ENCODE data around the gene SPOCK3.

The SPOCK3 gene

GRCh38 chr4:167171928-167172327 is 62.4 kb downstream of the SPOCK3 start:
- no peak for DNase-seq

- no peak for DNase-seq
Observed at GRCh38 chr4:167168611-167169010, 65.7 kb downstream of the SPOCK3 start.

DNA sequence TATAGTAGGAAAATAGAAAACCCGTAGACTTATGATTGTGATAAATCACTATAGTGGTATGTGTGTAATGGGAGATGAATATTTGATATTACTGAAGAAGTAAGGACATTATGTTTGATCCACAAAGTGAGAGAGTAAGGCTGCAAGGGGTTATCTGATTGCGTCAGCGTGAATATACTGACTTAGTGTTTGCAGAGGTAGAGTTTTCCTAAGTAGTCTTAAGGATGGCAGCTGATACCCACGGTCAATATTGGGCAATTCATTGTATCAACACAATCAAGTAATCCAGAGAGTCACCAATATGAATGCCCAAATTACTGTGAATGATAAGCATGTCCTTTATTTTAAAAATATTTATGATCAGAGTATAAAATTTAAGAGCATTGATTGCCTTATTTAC is 83.7 kb downstream of the SPOCK3 start:
- DNase-seq = no peak

DNA sequence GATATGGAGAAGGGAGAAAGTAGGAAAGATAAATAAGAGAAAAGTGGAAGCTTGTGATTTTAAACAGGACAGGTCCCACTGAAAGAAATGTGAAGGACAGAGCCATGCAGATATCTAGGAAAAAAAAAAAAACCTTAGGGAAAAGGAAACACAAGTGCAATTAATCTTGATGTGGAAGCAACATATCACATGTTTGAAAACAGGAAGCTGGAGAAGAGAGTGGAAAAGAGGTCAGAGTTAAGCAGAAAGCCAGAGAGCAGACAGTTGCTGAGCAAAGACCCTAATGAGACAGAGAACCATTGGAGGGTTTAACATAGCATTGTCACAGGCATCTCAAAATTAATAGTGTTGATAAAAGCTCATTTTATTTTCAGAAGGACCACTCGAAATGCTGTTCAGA is 89.7 kb downstream of the SPOCK3 start:
- no peak for DNase-seq

DNA sequence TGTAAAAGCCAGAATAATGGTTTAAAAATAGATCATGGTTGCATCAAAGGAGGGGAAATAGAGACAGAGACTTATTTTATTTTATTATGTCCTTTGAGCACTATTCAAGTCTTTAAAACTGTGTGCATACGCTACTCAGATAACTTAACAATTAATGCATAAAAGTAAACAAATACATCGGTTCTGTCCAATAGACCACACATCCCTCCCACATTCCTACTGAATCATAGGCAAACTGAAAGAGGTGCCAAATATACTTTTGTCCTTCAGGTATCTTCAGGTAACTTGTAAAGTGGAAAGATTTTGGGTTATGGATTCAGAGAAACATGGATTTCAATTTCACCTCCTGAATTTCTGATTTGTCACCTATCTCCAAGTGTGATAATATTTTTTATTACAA is 91.3 kb downstream of the SPOCK3 start:
- no peak for DNase-seq

- no peak for DNase-seq
Observed at GRCh38 chr4:167136270-167136669, 98.0 kb downstream of the SPOCK3 start.

- DNase-seq = no peak
Observed at GRCh38 chr4:167129146-167129545, 105.1 kb downstream of the SPOCK3 start.

GRCh38 chr4:167119392-167119791 is 114.9 kb downstream of the SPOCK3 start:
- no peak for DNase-seq

- DNase-seq = no peak
Observed at GRCh38 chr4:167117273-167117672, 117.0 kb downstream of the SPOCK3 start.

- DNase-seq = no peak
Observed at GRCh38 chr4:167114416-167114971, 119.8 kb downstream of the SPOCK3 start.

DNA sequence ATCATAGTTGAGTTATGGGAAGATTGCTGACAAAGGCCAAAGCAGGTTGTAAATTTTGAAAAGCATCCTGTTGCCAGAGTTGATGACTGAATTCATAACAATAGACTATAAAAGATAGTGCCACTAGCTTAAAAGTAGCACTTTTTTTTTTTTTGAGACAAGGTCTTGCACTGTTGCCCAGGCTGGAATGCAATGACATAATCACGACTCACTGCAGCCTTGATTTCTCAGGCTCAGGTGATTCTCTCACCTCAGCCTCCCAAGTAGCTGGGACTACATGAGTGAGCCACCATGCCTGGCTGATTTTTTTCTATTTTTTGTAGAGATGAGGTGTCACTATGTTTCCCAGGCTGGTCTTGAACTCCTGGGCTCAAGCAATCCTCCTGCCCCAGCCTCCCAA is 122.7 kb downstream of the SPOCK3 start:
- no peak for DNase-seq

DNA sequence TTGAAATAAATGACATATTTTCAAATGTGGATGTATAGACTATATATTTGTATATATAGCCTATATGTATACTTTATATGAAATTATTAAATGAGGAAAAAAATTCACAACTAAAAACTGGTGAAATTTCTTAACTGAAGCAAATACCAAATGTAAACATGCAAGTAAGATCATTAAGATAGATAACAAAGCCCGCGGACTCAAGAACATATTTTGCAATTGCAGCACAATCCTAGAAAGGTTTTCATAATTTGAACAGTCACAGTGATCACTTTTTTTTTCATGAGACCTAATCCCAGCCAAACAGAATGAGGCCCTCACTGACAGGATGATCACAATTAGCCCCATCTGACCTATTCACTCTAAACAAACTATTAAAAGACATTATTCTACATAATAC is 123.2 kb downstream of the SPOCK3 start:
- no peak for DNase-seq

DNA sequence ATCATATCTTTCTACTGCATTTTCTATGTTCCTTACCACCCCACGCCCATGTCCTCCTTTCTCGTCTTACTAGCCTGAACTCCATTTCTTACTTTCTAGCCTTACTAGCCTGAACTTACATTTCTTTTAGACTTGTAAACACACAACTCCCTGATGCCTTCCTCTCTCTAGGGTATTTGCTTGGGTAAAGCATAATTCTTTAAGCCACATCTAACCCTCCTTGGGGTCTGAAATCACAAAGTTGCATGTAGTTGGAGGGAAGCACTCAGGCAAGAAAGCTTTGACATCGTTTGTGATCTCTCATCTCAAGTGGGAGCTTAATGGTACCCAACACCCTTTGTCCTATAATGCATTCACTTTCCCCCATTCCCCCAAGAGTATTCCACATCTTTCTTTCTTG is 124.4 kb downstream of the SPOCK3 start:
- DNase-seq = no peak

- no peak for DNase-seq
Observed at GRCh38 chr4:167105857-167106256, 128.4 kb downstream of the SPOCK3 start.

DNA sequence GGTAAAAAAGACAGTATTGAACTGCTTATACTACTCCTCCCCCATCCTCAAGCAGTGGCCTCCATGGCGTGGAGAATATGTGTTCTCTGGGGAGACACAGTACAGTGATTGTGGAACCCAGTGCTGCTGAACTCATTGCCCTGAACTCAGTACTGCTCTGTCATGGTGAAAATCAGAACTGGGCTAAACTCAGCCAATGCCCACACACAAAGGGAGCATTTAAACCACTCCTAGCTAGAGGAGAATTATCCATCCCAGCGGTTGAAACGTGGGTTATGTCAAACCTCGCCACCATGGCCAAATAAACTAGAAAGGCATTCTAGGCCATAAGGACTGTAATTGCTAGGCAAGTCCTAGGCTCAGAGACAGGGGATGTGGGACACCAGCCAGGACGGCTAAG is 131.8 kb downstream of the SPOCK3 start:
- DNase-seq = no peak

DNA sequence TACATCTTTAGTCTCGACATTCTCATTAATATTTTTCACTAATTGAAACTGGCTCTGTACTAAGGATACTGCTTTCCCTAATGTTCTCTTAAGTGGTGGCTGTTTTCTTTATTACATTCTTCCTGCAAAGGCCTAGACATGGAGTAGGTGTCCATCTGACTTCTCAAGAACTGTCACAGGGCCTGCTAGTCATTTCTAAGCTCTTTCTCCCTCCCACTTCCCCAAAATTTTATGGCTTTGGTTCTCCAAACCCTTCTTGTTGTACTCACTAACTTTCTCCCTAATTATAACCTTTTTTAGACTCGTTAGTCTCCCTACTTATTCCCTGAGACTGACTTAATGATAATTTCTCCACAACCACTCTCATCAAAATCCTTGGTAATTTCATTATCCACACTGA is 133.3 kb downstream of the SPOCK3 start:
- no peak for DNase-seq

DNA sequence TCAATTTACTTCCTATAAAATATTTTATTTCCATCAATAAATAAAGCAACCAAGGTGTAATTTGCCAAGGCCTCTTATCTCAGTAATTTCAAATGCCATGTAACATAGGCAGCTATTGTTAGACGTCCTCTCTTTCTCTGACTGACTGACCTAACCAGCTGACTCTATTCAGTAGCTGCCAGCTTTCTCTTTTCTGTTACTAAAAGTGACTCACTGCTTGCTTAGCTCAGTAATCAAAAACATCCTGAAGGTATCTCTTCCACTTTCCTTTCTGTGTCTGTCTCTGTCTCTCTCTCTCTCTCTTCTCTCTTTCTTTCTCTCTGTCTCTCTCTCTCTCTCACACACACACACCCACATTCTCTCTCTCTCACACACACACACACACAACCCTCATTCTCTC is 134.2 kb downstream of the SPOCK3 start:
- no peak for DNase-seq

GRCh38 chr4:167088115-167088514 is 146.2 kb downstream of the SPOCK3 start:
- DNase-seq = no peak

GRCh38 chr4:167084321-167084720 is 150.0 kb downstream of the SPOCK3 start:
- DNase-seq = no peak

DNA sequence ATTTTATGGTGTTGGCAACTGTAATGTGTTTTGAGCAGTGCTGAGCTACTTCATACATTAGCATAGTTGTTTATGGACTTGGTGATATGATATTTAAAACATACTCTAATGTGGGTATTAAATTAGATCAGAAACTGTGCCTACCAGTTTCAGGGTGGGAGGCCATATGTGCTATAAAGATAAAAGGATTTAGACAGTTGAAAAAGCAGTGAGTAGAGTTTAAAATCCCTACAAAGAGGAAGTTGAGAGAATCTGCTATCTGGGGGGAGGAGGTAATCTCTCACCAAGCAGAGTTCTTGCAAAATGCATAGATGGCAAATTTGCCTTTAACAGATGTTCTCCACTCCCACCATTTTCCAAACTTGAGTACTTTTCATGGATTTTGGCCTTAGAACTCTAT is 154.5 kb downstream of the SPOCK3 start:
- DNase-seq = no peak

GRCh38 chr4:167052631-167053091 is 181.6 kb downstream of the SPOCK3 start:
- no peak for DNase-seq

DNA sequence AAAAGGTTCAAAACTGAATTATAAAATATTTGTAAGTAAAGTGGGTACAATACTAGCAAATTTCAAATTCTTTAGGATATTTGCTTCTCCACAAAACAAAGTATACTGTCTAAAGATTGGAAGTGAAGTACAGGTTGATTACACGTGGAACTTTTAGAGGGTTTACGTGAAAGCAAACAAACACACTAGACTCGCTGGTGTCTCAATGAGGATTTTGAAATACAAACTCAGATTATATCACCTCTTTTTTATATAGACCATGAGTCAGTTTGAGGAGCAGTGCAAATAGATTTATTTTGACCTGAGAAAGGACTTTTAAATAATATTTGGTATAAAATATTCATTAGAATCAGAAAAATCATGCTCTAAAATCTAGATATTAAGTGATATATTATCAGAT is 185.0 kb downstream of the SPOCK3 start:
- no peak for DNase-seq

DNA sequence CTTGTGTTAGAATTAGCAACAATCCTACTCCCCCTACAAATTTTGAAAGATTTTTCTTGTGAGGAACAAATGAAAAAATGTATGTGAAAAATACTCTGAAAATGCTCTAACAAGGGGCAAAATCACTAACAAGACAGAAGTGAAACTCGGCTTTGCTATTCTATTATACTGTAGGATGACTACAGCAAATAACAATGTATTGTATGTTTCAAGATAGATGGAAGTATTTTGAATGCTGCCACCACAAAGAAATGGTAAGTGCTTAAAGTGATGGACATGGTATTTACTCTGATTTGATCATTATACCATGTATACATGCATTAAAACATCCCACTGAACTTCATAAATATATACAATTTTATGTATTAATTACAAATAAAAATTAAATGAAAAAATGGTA is 192.8 kb downstream of the SPOCK3 start:
- DNase-seq = no peak

- no peak for DNase-seq
Observed at GRCh38 chr4:167035390-167035789, 198.9 kb downstream of the SPOCK3 start.

GRCh38 chr4:167034983-167035382 is 199.3 kb downstream of the SPOCK3 start:
- DNase-seq = no peak

DNA sequence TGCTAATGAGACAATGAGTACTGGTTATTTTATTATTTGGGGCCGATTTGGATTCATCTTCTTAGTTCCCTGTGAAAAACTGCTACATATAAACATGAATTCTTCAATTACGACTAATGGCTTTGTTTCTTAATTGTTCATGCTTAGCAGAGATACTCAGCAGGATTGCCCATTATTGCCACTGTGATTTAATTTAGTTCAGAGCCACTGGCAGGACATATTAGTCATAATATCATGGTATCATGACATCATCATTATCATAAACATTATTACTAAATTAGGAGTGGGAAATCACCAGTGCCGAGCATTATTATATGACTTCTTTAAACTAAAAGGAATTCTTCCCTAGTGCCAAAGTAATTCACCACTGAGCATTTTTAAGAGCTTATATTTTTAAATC is 201.4 kb downstream of the SPOCK3 start:
- no peak for DNase-seq

Measured in CD4-positive, alpha-beta T cell treated with Interleukin-12 subunit alpha and Interleukin-12 subunit beta, for 1 hour (primary cell).